A549 (cell line): Measurements from ENCODE around the gene FILIP1L. TPM values are rescaled to one million over a fixed set of nuclear protein-coding genes. Genes with fewer than 3 reads are reported as not detected.

ENCODE experiments used
- ATAC-seq, 2 experiments: fragments of 200-7000 bp in 1 of 2; fragments of >200 bp in 1 of 2; cut with Nextera tagmentation in 1 of 2; cut with Tn5 transposase in 1 of 2; 3 replicates each; pipeline versions ENCODE4 v1.8.0 to v1.9.1; 2018 to 2020; ENCODE audit warnings: mild to moderate bottlenecking in 1 of 2, moderate library complexity in 1 of 2
- CTCF ChIA-PET: fragments of 300-600 bp; sonication (Branson Sonifier 250); formaldehyde crosslinking; extraction: SDS; loops from one replicate; lab custom pipeline; 2021; ENCODE audit warnings: antibody characterized with exemption, inconsistent platforms; lab: Yijun Ruan, JAX
- POLR2A ChIA-PET: fragments of 350-600 bp; formaldehyde crosslinking; extraction: SDS; loops from one replicate; lab custom pipeline; 2021; ENCODE audit warnings: antibody characterized with exemption, inconsistent platforms; lab: Yijun Ruan, JAX
- DNase-seq, 2 experiments: peaks; one replicate each; pipeline versions ENCODE4 v3.0.0 to v3.0.0-alpha.2; 2011 to 2016; ENCODE audit warnings: low read depth in 1 of 2, low spot score in 1 of 2
- FAIRE-seq: peaks from 2 replicates; lab custom pipeline; 2011; peaks lifted over from hg19 to GRCh38; lab: Jason Lieb, UNC
- H3K27ac ChIP-seq, 2 experiments: fragments of >200 bp; sonication (Bioruptor Twin); formaldehyde crosslinking; 3 replicates each; pipeline ENCODE4 v1.5.1; 2016 to 2017
- H3K4me1 ChIP-seq: fragments of >200 bp; sonication (Bioruptor Twin); formaldehyde crosslinking; 3 replicates; pipeline ENCODE4 v1.6.1; 2016
- H3K4me2 ChIP-seq: fragments of >200 bp; sonication (Bioruptor Twin); formaldehyde crosslinking; 3 replicates; pipeline ENCODE4 v1.6.1; 2016
- H3K4me3 ChIP-seq: fragments of >200 bp; sonication (Bioruptor Twin); formaldehyde crosslinking; 3 replicates; pipeline ENCODE4 v1.5.1; 2016
- H3K9me3 ChIP-seq: fragments of >200 bp; sonication (Bioruptor Twin); formaldehyde crosslinking; 3 replicates; pipeline ENCODE4 v1.6.1; 2016
- ATOH8 ChIP-seq: fragments of 250-450 bp; sonication (Bioruptor Pico); IDR thresholded peaks from 2 replicates; pipeline ENCODE4 v1.5.0; 2020; ENCODE audit warnings: low read depth, mild to moderate bottlenecking, moderate library complexity
- CBX2 ChIP-seq: fragments of 200-600 bp; sonication (generic); IDR thresholded peaks from 2 replicates; pipeline ENCODE4 v1.6.1; 2016; ENCODE audit warnings: low read depth, mild to moderate bottlenecking, borderline replicate concordance
- CTCF ChIP-seq: fragments of >200 bp; sonication (Bioruptor Twin); formaldehyde crosslinking; IDR thresholded peaks from 3 replicates; pipeline ENCODE4 v1.5.1; 2016
- EHF ChIP-seq: fragments of 250-450 bp; sonication (Bioruptor Pico); IDR thresholded peaks from 2 replicates; pipeline ENCODE4 v1.5.0; 2020; ENCODE audit warnings: mild to moderate bottlenecking
- EP300 ChIP-seq, 2 experiments: fragments of >200 bp; sonication (Bioruptor Twin); formaldehyde crosslinking; IDR thresholded peaks; 2 replicates in 1 of 2; 3 replicates in 1 of 2; pipeline ENCODE4 v1.6.1; 2016 to 2017
- FOSL2 ChIP-seq, 2 experiments: fragments of 450-650 bp in 1 of 2; fragments of >200 bp in 1 of 2; sonication (Bioruptor Twin) in 1 of 2; formaldehyde crosslinking; IDR thresholded peaks; 2 replicates each; pipeline versions ENCODE4 v1.5.0 to v1.6.1; 2016 to 2020; ENCODE audit warnings: mild to moderate bottlenecking in 1 of 2, moderate library complexity in 1 of 2
- GATA3 ChIP-seq: IDR thresholded peaks from 2 replicates; pipeline ENCODE4 v1.6.1; 2012; ENCODE audit warnings: borderline replicate concordance
- HEYL ChIP-seq: fragments of 250-450 bp; sonication (Bioruptor Pico); IDR thresholded peaks from 2 replicates; pipeline ENCODE4 v1.8.0; 2021; ENCODE audit warnings: mild to moderate bottlenecking, moderate library complexity
- HMGXB4 ChIP-seq: fragments of 250-450 bp; sonication (Bioruptor Pico); IDR thresholded peaks from 2 replicates; pipeline ENCODE4 v1.5.0; 2021; ENCODE audit warnings: mild to moderate bottlenecking, moderate library complexity, borderline replicate concordance
- HOXB5 ChIP-seq: fragments of 250-450 bp; sonication (Bioruptor Pico); IDR thresholded peaks from 2 replicates; pipeline ENCODE4 v1.5.0; 2020; ENCODE audit warnings: mild to moderate bottlenecking, moderate library complexity
- JUN ChIP-seq, 2 experiments: fragments of >200 bp; sonication (Bioruptor Twin); formaldehyde crosslinking; IDR thresholded peaks; 2 replicates in 1 of 2; 3 replicates in 1 of 2; pipeline ENCODE4 v1.6.1; 2016 to 2017
- KDM1A ChIP-seq: fragments of 200-600 bp; sonication (generic); IDR thresholded peaks from 2 replicates; pipeline ENCODE4 v1.6.1; 2016; ENCODE audit warnings: low read depth, mild to moderate bottlenecking
- MAFK ChIP-seq: fragments of 450-650 bp; IDR thresholded peaks from 2 replicates; pipeline ENCODE4 v1.6.1; 2014; ENCODE audit not compliant: partially characterized antibody
- MAX ChIP-seq: IDR thresholded peaks from 2 replicates; pipeline ENCODE4 v1.6.1; 2012
- MAZ ChIP-seq: fragments of 150-350 bp; IDR thresholded peaks from 2 replicates; pipeline ENCODE4 v1.6.1; 2014; ENCODE audit warnings: antibody characterized with exemption, low read depth, low read length, borderline replicate concordance
- NPAS2 ChIP-seq: fragments of 250-450 bp; sonication (Bioruptor Pico); IDR thresholded peaks from 2 replicates; pipeline ENCODE4 v1.8.0; 2022; ENCODE audit warnings: mild to moderate bottlenecking, moderate library complexity, borderline replicate concordance
- POLR2A ChIP-seq: IDR thresholded peaks from 2 replicates; pipeline ENCODE4 v1.6.1; 2012; ENCODE audit warnings: mild to moderate bottlenecking, low read length
- RAD21 ChIP-seq, 2 experiments: fragments of >200 bp in 1 of 2; sonication (Bioruptor Twin) in 1 of 2; formaldehyde crosslinking in 1 of 2; IDR thresholded peaks in 1 of 2; conservative IDR thresholded peaks in 1 of 2; 2 replicates in 1 of 2; 3 replicates in 1 of 2; pipeline ENCODE4 v1.6.1; 2012 to 2018; ENCODE audit warnings: inconsistent platforms in 1 of 2
- RCOR1 ChIP-seq: fragments of 150-350 bp; IDR thresholded peaks from 2 replicates; pipeline ENCODE4 v1.6.1; 2014; ENCODE audit warnings: antibody characterized with exemption, low read length, low read depth
- SMC3 ChIP-seq: fragments of >200 bp; sonication (Bioruptor Twin); formaldehyde crosslinking; IDR thresholded peaks from 3 replicates; pipeline ENCODE4 v1.6.1; 2018; ENCODE audit warnings: inconsistent platforms
- SREBF2 ChIP-seq: fragments of 450-650 bp; IDR thresholded peaks from 2 replicates; pipeline ENCODE4 v1.6.1; 2014; ENCODE audit warnings: mild to moderate bottlenecking, moderate library complexity
- TP53 ChIP-seq: fragments of 250-450 bp; sonication (Bioruptor Pico); IDR thresholded peaks from 2 replicates; pipeline ENCODE4 v1.5.0; 2021; ENCODE audit warnings: mild to moderate bottlenecking, moderate library complexity
- ZFP36 ChIP-seq: fragments of 450-650 bp; IDR thresholded peaks from 2 replicates; pipeline ENCODE4 v1.6.1; 2014; ENCODE audit warnings: borderline replicate concordance; ENCODE audit not compliant: partially characterized antibody
- ZSCAN20 ChIP-seq: fragments of 250-450 bp; sonication (Bioruptor Pico); IDR thresholded peaks from 2 replicates; pipeline ENCODE4 v1.8.0; 2022; ENCODE audit warnings: mild to moderate bottlenecking, moderate library complexity
- WGBS: methylation state at CpG from one replicate; pipeline ENCODE4 v1.1.6; 2017; ENCODE audit errors: missing lambda C conversion rate; 5-methylcytosine and 5-hydroxymethylcytosine counted together
- polyA plus RNA-seq, 4 experiments: library from polyadenylated mRNA; depleted of rRNA in 3 of 4; stranded (reverse); fragments of >200 nt; fragmentation: RNase III in 1 of 4; extraction: RNeasy Plus Mini Kit Qiagen cat#74134 plus additional on column Dnase treatment in 1 of 4; gene quantifications; 2 replicates in 3 of 4; 3 replicates in 1 of 4; pipeline ENCODE4 v1.2.3, GENCODE V29; 2011 to 2017

Gene FILIP1L
- polyA plus RNA-seq, 2 of the 4 experiments (the other 2 are of a cell fraction): 0.19 to 0.45 TPM

- TF ChIP-seq HMGXB4 (CRISPR knock-in tag) (no peak), MAX (no peak), CTCF (no peak), JUN (IDR thresholded peaks at IDR 0.05) (no peak), ATOH8 (CRISPR knock-in tag) (no peak), TP53 (CRISPR knock-in tag) (no peak), RCOR1 (no peak), MAFK (no peak), KDM1A (no peak), ZSCAN20 (CRISPR knock-in tag) (no peak), HEYL (CRISPR knock-in tag) (no peak), SMC3 (no peak), RAD21 (conservative IDR thresholded peaks at IDR 0.05 in 1 of 2, IDR thresholded peaks at IDR 0.05 in 1 of 2) (no peak)
Measured at GRCh38 chr3:99845999-99846398, 268.3 kb downstream of the FILIP1L start (continued).

GRCh38 chr3:99845331-99845730 is 269.0 kb downstream of the FILIP1L start:
- no peak overlapping the region for H3K27ac ChIP-seq
- H3K4me2 ChIP-seq: no peak overlapping the region
- DNase-seq (no peak), FAIRE-seq (no peak), ATAC-seq (no peak)
- H3K9me3 ChIP-seq: no peaks in the 10 kb centered on the region
- 93% methylated on average over 4 of the region's 4 CpGs for WGBS
- H3K4me3 ChIP-seq: no peak overlapping the region
- TF ChIP-seq MAZ: no peak
- no peak for TF ChIP-seq MAFK
- TF ChIP-seq HOXB5: no peak
- no peak for TF ChIP-seq GATA3
- no peak for TF ChIP-seq EP300 (IDR thresholded peaks at IDR 0.05)
- TF ChIP-seq NPAS2 (CRISPR knock-in tag): no peak
- TF ChIP-seq EHF (CRISPR knock-in tag): no peak
- H3K4me1 ChIP-seq: no peaks in the 10 kb centered on the region; the same call in 2 of the 3 replicates
- ChIA-PET CTCF (interaction anchor here (2.4 to 2.6 kb wide), 3 partner anchors 12 to 411 kb away, joined by 17 to 74 read pairs (median 38); no protein-coding TSS in a partner anchor), POLR2A (no interaction called here)

- FAIRE-seq (no peak), DNase-seq (no peak), ATAC-seq (peak in 1 of 2 experiments; percentile 60; a peak in 3 of 6 replicates)
- H3K4me1 ChIP-seq: no peaks in the 10 kb centered on the region; the same call in 2 of the 3 replicates
- H3K4me3 ChIP-seq: no peak overlapping the region
- no peaks in the 10 kb centered on the region for H3K9me3 ChIP-seq
- peak overlapping the region in 1 of 2 experiments; percentile 57; a peak in 3 of 6 replicates for H3K27ac ChIP-seq
- no peak overlapping the region for H3K4me2 ChIP-seq
- WGBS: 80% methylated on average over 10 of the region's 10 CpGs
- TF ChIP-seq POLR2A: no peak
- no peak for TF ChIP-seq FOSL2 (IDR thresholded peaks at IDR 0.05)
- TF ChIP-seq FOSL2 (CRISPR knock-in tag; IDR thresholded peaks at IDR 0.05): no peak
- TF ChIP-seq CBX2: no peak
- TF ChIP-seq SREBF2: no peak
- TF ChIP-seq RCOR1: no peak
- no peak for TF ChIP-seq ZFP36
- ChIA-PET CTCF (interaction anchor here (0.6 to 2.6 kb wide), 58 partner anchors 10 to 892 kb away, joined by 3 to 74 read pairs (median 4); partner anchors contain the start of gene TBC1D23), POLR2A (interaction anchor here (0.7 to 1.6 kb wide), 3 partner anchors 354 to 417 kb away, joined by 3 to 7 read pairs (median 3); partner anchors contain the start of gene TBC1D23)
Measured at GRCh38 chr3:99843590-99844258, 270.6 kb downstream of the FILIP1L start.
